ENCODE data around the gene IL1RAPL2. TPM values are rescaled to one million over a fixed set of nuclear protein-coding genes. Genes with fewer than 3 reads are reported as not detected.

IL1RAPL2 gene
- total and polyA plus RNA-seq, 3 experiments from 2014 or later: not detected

- Histone ChIP-seq H3K36me3 (ENCODE audit: insufficient read depth, low read length) (no peaks in the 10 kb centered on the region), H3K27me3 (ENCODE audit: insufficient read depth, low read length, poor library complexity, severe bottlenecking) (no peaks in the 10 kb centered on the region), H3K4me1 (ENCODE audit: insufficient read depth, low read length) (no peaks in the 10 kb centered on the region), H3K4me3 (ENCODE audit: low read length) (no peak overlapping the region), H3K9me3 (ENCODE audit: low read length) (no peaks in the 10 kb centered on the region), H3K27ac (ENCODE audit: low read depth, low read length) (no peak overlapping the region)
- Mint-ChIP-seq H3K27me3 (peaks cover 0 to 1% of the 10 kb centered on the region in 2 donors), H3K4me3 (no peak overlapping the region), H3K27ac (no peak overlapping the region), H3K9me3 (no peaks in the 10 kb centered on the region), H3K4me1 (no peaks in the 10 kb centered on the region), H3K36me3 (no peaks in the 10 kb centered on the region)
- DNase-seq: no peak
- POLR2A ChIA-PET: no interaction called here
- CTCF ChIA-PET: no interaction called here
Observed at GRCh38 chrX:105120463-105120862, 554.5 kb downstream of the IL1RAPL2 start.

DNA sequence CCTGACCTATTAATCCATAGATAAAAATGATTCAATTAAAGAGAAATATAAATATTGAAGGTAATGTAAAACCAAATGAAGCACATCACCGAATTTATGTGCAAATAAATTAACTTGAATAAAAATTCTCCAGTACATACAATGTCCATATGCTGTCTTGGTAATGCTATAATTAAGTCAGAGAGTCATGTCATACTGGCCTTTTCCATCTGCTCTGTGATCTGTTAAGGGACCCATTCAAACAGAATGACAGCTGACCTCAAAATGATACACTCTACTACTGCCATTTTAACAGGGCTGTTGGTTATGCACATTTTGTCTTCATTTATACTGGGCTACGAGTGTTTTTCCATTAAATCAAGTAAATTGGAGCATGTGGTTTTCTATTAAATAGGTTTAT lies 555.2 kb downstream of the IL1RAPL2 start:
- H3K27ac ChIP-seq (ENCODE audit: low read depth, low read length): no peak overlapping the region
- no peaks in the 10 kb centered on the region for H3K9me3 Mint-ChIP-seq
- H3K4me3 ChIP-seq (ENCODE audit: low read length): no peak overlapping the region
- no peaks in the 10 kb centered on the region for H3K4me1 Mint-ChIP-seq
- no peaks in the 10 kb centered on the region for H3K27me3 ChIP-seq (ENCODE audit: insufficient read depth, low read length, poor library complexity, severe bottlenecking)
- H3K36me3 Mint-ChIP-seq: no peaks in the 10 kb centered on the region
- no peaks in the 10 kb centered on the region for H3K36me3 ChIP-seq (ENCODE audit: insufficient read depth, low read length)
- H3K4me1 ChIP-seq (ENCODE audit: insufficient read depth, low read length): no peaks in the 10 kb centered on the region
- ChIA-PET CTCF (no interaction called here), POLR2A (no interaction called here)
- DNase-seq: no peak
- H3K9me3 ChIP-seq (ENCODE audit: low read length): no peaks in the 10 kb centered on the region
- H3K27ac Mint-ChIP-seq: no peak overlapping the region
- peaks cover 0 to 1% of the 10 kb centered on the region in 2 donors for H3K27me3 Mint-ChIP-seq
- no peak overlapping the region for H3K4me3 Mint-ChIP-seq

- Histone ChIP-seq H3K27me3 (ENCODE audit: insufficient read depth, low read length, poor library complexity, severe bottlenecking) (no peaks in the 10 kb centered on the region), H3K36me3 (ENCODE audit: insufficient read depth, low read length) (no peaks in the 10 kb centered on the region), H3K27ac (ENCODE audit: low read depth, low read length) (no peak overlapping the region), H3K4me3 (ENCODE audit: low read length) (no peak overlapping the region), H3K9me3 (ENCODE audit: low read length) (no peaks in the 10 kb centered on the region), H3K4me1 (ENCODE audit: insufficient read depth, low read length) (no peaks in the 10 kb centered on the region)
- no peaks in the 10 kb centered on the region for H3K9me3 Mint-ChIP-seq
- H3K36me3 Mint-ChIP-seq: no peaks in the 10 kb centered on the region
- no peak for DNase-seq
- CTCF ChIA-PET: no interaction called here
- no peak overlapping the region for H3K4me3 Mint-ChIP-seq
- H3K27ac Mint-ChIP-seq: no peak overlapping the region
- H3K27me3 Mint-ChIP-seq: peaks cover 0 to 5% of the 10 kb centered on the region in 2 donors
- H3K4me1 Mint-ChIP-seq: no peaks in the 10 kb centered on the region
- POLR2A ChIA-PET: no interaction called here
Observed at GRCh38 chrX:105126201-105126600, 560.2 kb downstream of the IL1RAPL2 start.

GRCh38 chrX:105134273-105134672 lies 568.3 kb downstream of the IL1RAPL2 start:
- H3K27ac ChIP-seq (ENCODE audit: low read depth, low read length): no peak overlapping the region
- Mint-ChIP-seq H3K36me3 (no peaks in the 10 kb centered on the region), H3K9me3 (no peaks in the 10 kb centered on the region), H3K27ac (no peak overlapping the region), H3K4me1 (no peaks in the 10 kb centered on the region), H3K27me3 (peaks cover 0 to 2% of the 10 kb centered on the region in 2 donors), H3K4me3 (no peak overlapping the region)
- H3K4me1 ChIP-seq (ENCODE audit: insufficient read depth, low read length): no peaks in the 10 kb centered on the region
- no peak overlapping the region for H3K4me3 ChIP-seq (ENCODE audit: low read length)
- CTCF ChIA-PET: no interaction called here
- POLR2A ChIA-PET: no interaction called here
- H3K27me3 ChIP-seq (ENCODE audit: insufficient read depth, low read length, poor library complexity, severe bottlenecking): no peaks in the 10 kb centered on the region
- no peaks in the 10 kb centered on the region for H3K36me3 ChIP-seq (ENCODE audit: insufficient read depth, low read length)
- no peaks in the 10 kb centered on the region for H3K9me3 ChIP-seq (ENCODE audit: low read length)
- DNase-seq: no peak

DNA sequence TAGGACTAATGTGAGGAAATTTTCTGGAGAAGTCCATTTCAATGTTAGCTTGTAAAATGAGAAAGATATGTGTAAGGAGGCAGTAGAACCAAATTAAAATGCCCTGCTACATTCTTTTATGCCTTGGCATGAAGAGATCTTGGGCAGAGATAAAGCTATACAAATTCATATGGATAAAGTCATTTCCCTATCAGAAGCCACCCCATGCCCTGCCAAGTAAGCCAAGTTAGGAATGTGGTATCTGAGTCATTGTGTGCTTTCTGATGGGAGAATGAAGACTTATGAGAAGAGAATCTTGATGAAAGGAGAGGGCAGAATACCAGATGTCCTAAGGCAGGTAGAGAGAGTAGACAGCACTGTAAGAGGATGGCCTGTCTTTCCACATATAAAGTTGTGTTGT lies 570.8 kb downstream of the IL1RAPL2 start:
- no peaks in the 10 kb centered on the region for H3K27me3 ChIP-seq (ENCODE audit: insufficient read depth, low read length, poor library complexity, severe bottlenecking)
- H3K27ac Mint-ChIP-seq: no peak overlapping the region

DNA sequence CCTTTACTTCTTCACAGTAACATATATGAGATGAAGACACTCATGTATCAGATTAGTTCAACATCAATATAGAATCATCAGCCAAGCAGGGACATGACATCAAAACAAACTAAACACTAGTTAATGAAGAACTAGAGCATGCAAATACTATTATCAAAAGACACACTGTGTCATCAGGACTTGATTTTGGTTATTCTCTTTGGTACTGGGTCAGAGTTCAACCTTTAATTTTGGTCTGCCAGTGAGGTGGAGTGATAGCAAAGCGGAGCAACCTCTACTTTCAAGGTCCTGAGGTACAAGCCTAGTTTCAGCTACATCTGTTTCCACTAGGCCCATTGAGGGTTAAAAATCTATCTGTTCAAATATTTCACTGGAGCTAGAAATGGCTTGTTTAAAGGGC lies 584.0 kb downstream of the IL1RAPL2 start:
- no peak overlapping the region for H3K4me3 ChIP-seq (ENCODE audit: low read length)
- H3K36me3 ChIP-seq (ENCODE audit: insufficient read depth, low read length): no peaks in the 10 kb centered on the region
- no peaks in the 10 kb centered on the region for H3K4me1 Mint-ChIP-seq
- POLR2A ChIA-PET: no interaction called here
- H3K9me3 Mint-ChIP-seq: peaks cover 0 to 3% (median 0%) of the 10 kb centered on the region in 5 donors
- H3K4me1 ChIP-seq (ENCODE audit: insufficient read depth, low read length): no peaks in the 10 kb centered on the region
- no peaks in the 10 kb centered on the region for H3K36me3 Mint-ChIP-seq
- H3K4me3 Mint-ChIP-seq: no peak overlapping the region
- CTCF ChIA-PET: no interaction called here
- H3K27me3 Mint-ChIP-seq: no peaks in the 10 kb centered on the region
- H3K27ac Mint-ChIP-seq: no peak overlapping the region
- no peak for DNase-seq
- no peaks in the 10 kb centered on the region for H3K27me3 ChIP-seq (ENCODE audit: insufficient read depth, low read length, poor library complexity, severe bottlenecking)
- H3K27ac ChIP-seq (ENCODE audit: low read depth, low read length): no peak overlapping the region
- no peaks in the 10 kb centered on the region for H3K9me3 ChIP-seq (ENCODE audit: low read length)

More for the DNA sequence above, 570.8 kb downstream of the IL1RAPL2 start:
- Mint-ChIP-seq H3K4me3 (no peak overlapping the region), H3K27me3 (peaks cover 0 to 5% of the 10 kb centered on the region in 2 donors), H3K36me3 (no peaks in the 10 kb centered on the region), H3K4me1 (no peaks in the 10 kb centered on the region), H3K9me3 (peaks cover 0 to under 1% (median 0%) of the 10 kb centered on the region in 5 donors)
- no peak for DNase-seq
- H3K4me1 ChIP-seq (ENCODE audit: insufficient read depth, low read length): no peaks in the 10 kb centered on the region
- H3K4me3 ChIP-seq (ENCODE audit: low read length): no peak overlapping the region
- H3K36me3 ChIP-seq (ENCODE audit: insufficient read depth, low read length): no peaks in the 10 kb centered on the region
- ChIA-PET CTCF (no interaction called here), POLR2A (no interaction called here)
- H3K27ac ChIP-seq (ENCODE audit: low read depth, low read length): no peak overlapping the region
- H3K9me3 ChIP-seq (ENCODE audit: low read length): no peaks in the 10 kb centered on the region

- POLR2A ChIA-PET: no interaction called here
- no peaks in the 10 kb centered on the region for H3K36me3 Mint-ChIP-seq
Observed at GRCh38 chrX:105150557-105150956, 584.6 kb downstream of the IL1RAPL2 start.

GRCh38 chrX:105167233-105167632 lies 601.2 kb downstream of the IL1RAPL2 start:
- H3K4me3 Mint-ChIP-seq: no peak overlapping the region
- Histone ChIP-seq H3K4me3 (ENCODE audit: low read length) (no peak overlapping the region), H3K9me3 (ENCODE audit: low read length) (no peaks in the 10 kb centered on the region), H3K4me1 (ENCODE audit: insufficient read depth, low read length) (no peaks in the 10 kb centered on the region), H3K36me3 (ENCODE audit: insufficient read depth, low read length) (no peaks in the 10 kb centered on the region), H3K27ac (ENCODE audit: low read depth, low read length) (no peak overlapping the region), H3K27me3 (ENCODE audit: insufficient read depth, low read length, poor library complexity, severe bottlenecking) (no peaks in the 10 kb centered on the region)
- ChIA-PET CTCF (no interaction called here), POLR2A (no interaction called here)
- H3K27ac Mint-ChIP-seq: no peak overlapping the region
- H3K9me3 Mint-ChIP-seq: no peaks in the 10 kb centered on the region
- H3K27me3 Mint-ChIP-seq: peaks cover 0 to 2% of the 10 kb centered on the region in 2 donors
- no peak for DNase-seq
- H3K4me1 Mint-ChIP-seq: no peaks in the 10 kb centered on the region
- no peaks in the 10 kb centered on the region for H3K36me3 Mint-ChIP-seq

More at GRCh38 chrX:105150557-105150956, 584.6 kb downstream of the IL1RAPL2 start:
- H3K4me1 ChIP-seq (ENCODE audit: insufficient read depth, low read length): no peaks in the 10 kb centered on the region
- no peaks in the 10 kb centered on the region for H3K27me3 ChIP-seq (ENCODE audit: insufficient read depth, low read length, poor library complexity, severe bottlenecking)
- CTCF ChIA-PET: no interaction called here
- no peak for DNase-seq
- H3K27ac ChIP-seq (ENCODE audit: low read depth, low read length): no peak overlapping the region
- Mint-ChIP-seq H3K9me3 (peaks cover 0 to 3% (median 0%) of the 10 kb centered on the region in 5 donors), H3K27ac (no peak overlapping the region), H3K4me3 (no peak overlapping the region), H3K27me3 (no peaks in the 10 kb centered on the region), H3K4me1 (no peaks in the 10 kb centered on the region)
- no peaks in the 10 kb centered on the region for H3K36me3 ChIP-seq (ENCODE audit: insufficient read depth, low read length)
- no peak overlapping the region for H3K4me3 ChIP-seq (ENCODE audit: low read length)
- no peaks in the 10 kb centered on the region for H3K9me3 ChIP-seq (ENCODE audit: low read length)

GRCh38 chrX:105168577-105168976 lies 602.6 kb downstream of the IL1RAPL2 start:
- Mint-ChIP-seq H3K4me1 (no peaks in the 10 kb centered on the region), H3K4me3 (no peak overlapping the region), H3K36me3 (no peaks in the 10 kb centered on the region), H3K9me3 (no peaks in the 10 kb centered on the region), H3K27me3 (peaks cover 0 to 6% of the 10 kb centered on the region in 2 donors), H3K27ac (no peak overlapping the region)
- Histone ChIP-seq H3K4me1 (ENCODE audit: insufficient read depth, low read length) (no peaks in the 10 kb centered on the region), H3K4me3 (ENCODE audit: low read length) (no peak overlapping the region), H3K27me3 (ENCODE audit: insufficient read depth, low read length, poor library complexity, severe bottlenecking) (no peaks in the 10 kb centered on the region), H3K27ac (ENCODE audit: low read depth, low read length) (no peak overlapping the region), H3K9me3 (ENCODE audit: low read length) (no peaks in the 10 kb centered on the region), H3K36me3 (ENCODE audit: insufficient read depth, low read length) (no peaks in the 10 kb centered on the region)
- no peak for DNase-seq
- CTCF ChIA-PET: no interaction called here
- POLR2A ChIA-PET: no interaction called here

Measured in CD8-positive, alpha-beta memory T cell (primary cell).